ENCODE data around the gene KRT10.
"Not testable (repeated sequence)": the region's sequence is repeated elsewhere in the genome, so short reads cannot be mapped to it uniquely, and the experiment has no call there.

Gene KRT10

GRCh38 chr17:40862985-40863733, 40.7 kb upstream of the KRT10 start:
- no peak for TF ChIP-seq CTCF (IDR thresholded peaks at IDR 0.05)
- no peak for DNase-seq
- intact Hi-C loops (cut with DNase I; ENCODE audit: low total_unique reads), result no loop called here

GRCh38 chr17:40859536-40859935, 37.1 kb upstream of the KRT10 start:
- peaks cover 0 to 8% (median under 1%) of the 10 kb centered on the region in 4 donors for H3K4me1 ChIP-seq
- no peak overlapping the region for H3K27ac ChIP-seq
- peaks cover 0 to 9% of the 10 kb centered on the region in 2 donors for H3K27me3 ChIP-seq
- DNase-seq, result no peak
- H3K4me3 ChIP-seq, result no peak overlapping the region
- H3K36me3 ChIP-seq, result no peaks in the 10 kb centered on the region
- intact Hi-C loops (cut with DNase I; ENCODE audit: low total_unique reads), result no loop called here
- TF ChIP-seq CTCF (IDR thresholded peaks at IDR 0.05), result no peak
- H3K9me3 ChIP-seq, result no peaks in the 10 kb centered on the region

More at GRCh38 chr17:40862985-40863733, 40.7 kb upstream of the KRT10 start:
- no peaks in the 10 kb centered on the region for H3K36me3 ChIP-seq
- no peak overlapping the region for H3K4me3 ChIP-seq
- H3K4me1 ChIP-seq, result no peaks in the 10 kb centered on the region
- H3K27me3 ChIP-seq, result peaks cover 0 to 9% of the 10 kb centered on the region in 2 donors
- no peak overlapping the region for H3K27ac ChIP-seq
- no peaks in the 10 kb centered on the region for H3K9me3 ChIP-seq

GRCh38 chr17:40858667-40859066, 36.3 kb upstream of the KRT10 start:
- H3K36me3 ChIP-seq; H3K27me3 ChIP-seq; intact Hi-C loops (cut with DNase I; ENCODE audit: low total_unique reads); H3K9me3 ChIP-seq; H3K27ac ChIP-seq; H3K4me1 ChIP-seq; DNase-seq; H3K4me3 ChIP-seq: not testable (repeated sequence)

GRCh38 chr17:40857535-40857934, 35.1 kb upstream of the KRT10 start:
- no peaks in the 10 kb centered on the region for H3K9me3 ChIP-seq
- DNase-seq, result peak in 1 of 2 donors; percentile 34
- no peak for TF ChIP-seq CTCF (IDR thresholded peaks at IDR 0.05)
- H3K27me3 ChIP-seq, result no peaks in the 10 kb centered on the region
- H3K36me3 ChIP-seq, result no peaks in the 10 kb centered on the region
- peaks cover 0 to 8% (median 1%) of the 10 kb centered on the region in 4 donors for H3K4me1 ChIP-seq
- H3K4me3 ChIP-seq, result no peak overlapping the region
- intact Hi-C loops (cut with DNase I; ENCODE audit: low total_unique reads), result no loop called here
- H3K27ac ChIP-seq, result no peak overlapping the region

- Histone ChIP-seq H3K27ac (no peak overlapping the region), H3K27me3 (peaks cover 0 to 2% of the 10 kb centered on the region in 2 donors), H3K36me3 (no peaks in the 10 kb centered on the region), H3K4me3 (no peak overlapping the region), H3K4me1 (peaks cover 0 to 8% (median 1%) of the 10 kb centered on the region in 4 donors), H3K9me3 (no peaks in the 10 kb centered on the region)
- no peak for TF ChIP-seq CTCF (IDR thresholded peaks at IDR 0.05)
- DNase-seq, result no peak
- intact Hi-C loops (cut with DNase I; ENCODE audit: low total_unique reads), result no loop called here
Measured at GRCh38 chr17:40854175-40854814, 31.9 kb upstream of the KRT10 start.

- Histone ChIP-seq H3K36me3 (no peaks in the 10 kb centered on the region), H3K27me3 (peaks cover 0 to 2% of the 10 kb centered on the region in 2 donors), H3K4me1 (peaks cover 0 to 5% (median 1%) of the 10 kb centered on the region in 4 donors), H3K4me3 (no peak overlapping the region), H3K27ac (no peak overlapping the region), H3K9me3 (no peaks in the 10 kb centered on the region)
- no peak for DNase-seq
- intact Hi-C loops (cut with DNase I; ENCODE audit: low total_unique reads), result no loop called here
- TF ChIP-seq CTCF (IDR thresholded peaks at IDR 0.05), result no peak
Measured at GRCh38 chr17:40852364-40852763, 29.9 kb upstream of the KRT10 start.
